ENCODE results near the gene C6orf141.

C6orf141 gene

DNA sequence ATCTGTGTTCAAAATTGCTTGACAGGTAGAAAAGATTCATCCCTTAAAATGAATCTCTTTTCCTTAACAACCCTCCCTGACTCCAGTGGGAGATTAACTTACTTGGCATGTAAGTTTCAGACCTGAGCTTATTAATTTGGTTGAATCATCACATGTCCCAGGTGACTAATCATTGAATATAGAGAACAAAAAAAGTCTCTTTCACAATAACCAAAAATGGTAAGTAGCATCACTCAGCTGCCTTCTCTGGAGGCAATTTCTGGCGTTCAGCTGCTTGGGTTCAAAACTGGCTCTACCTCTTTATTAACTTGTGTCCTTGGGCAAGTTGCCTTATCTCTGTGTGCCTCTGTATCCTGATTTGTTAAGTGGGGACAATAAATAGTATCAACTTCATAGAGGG, 2.9 kb downstream of the C6orf141 start:
- no peak for TF ChIP-seq ISL1 (CRISPR knock-in tag; IDR thresholded peaks at IDR 0.05)
- no peak for TF ChIP-seq BACH2 (CRISPR knock-in tag; IDR thresholded peaks at IDR 0.05; ENCODE audit: borderline replicate concordance)
- no peak for TF ChIP-seq CREB5 (CRISPR knock-in tag; IDR thresholded peaks at IDR 0.05; ENCODE audit: low read depth)
- TF ChIP-seq ZFP30 (CRISPR knock-in tag; IDR thresholded peaks at IDR 0.05): no peak
- no peak for TF ChIP-seq TCF4 (CRISPR knock-in tag; IDR thresholded peaks at IDR 0.05; ENCODE audit: borderline replicate concordance)
- no peak for TF ChIP-seq CSRNP3 (CRISPR knock-in tag; IDR thresholded peaks at IDR 0.05)
- TF ChIP-seq, protein P1, sequence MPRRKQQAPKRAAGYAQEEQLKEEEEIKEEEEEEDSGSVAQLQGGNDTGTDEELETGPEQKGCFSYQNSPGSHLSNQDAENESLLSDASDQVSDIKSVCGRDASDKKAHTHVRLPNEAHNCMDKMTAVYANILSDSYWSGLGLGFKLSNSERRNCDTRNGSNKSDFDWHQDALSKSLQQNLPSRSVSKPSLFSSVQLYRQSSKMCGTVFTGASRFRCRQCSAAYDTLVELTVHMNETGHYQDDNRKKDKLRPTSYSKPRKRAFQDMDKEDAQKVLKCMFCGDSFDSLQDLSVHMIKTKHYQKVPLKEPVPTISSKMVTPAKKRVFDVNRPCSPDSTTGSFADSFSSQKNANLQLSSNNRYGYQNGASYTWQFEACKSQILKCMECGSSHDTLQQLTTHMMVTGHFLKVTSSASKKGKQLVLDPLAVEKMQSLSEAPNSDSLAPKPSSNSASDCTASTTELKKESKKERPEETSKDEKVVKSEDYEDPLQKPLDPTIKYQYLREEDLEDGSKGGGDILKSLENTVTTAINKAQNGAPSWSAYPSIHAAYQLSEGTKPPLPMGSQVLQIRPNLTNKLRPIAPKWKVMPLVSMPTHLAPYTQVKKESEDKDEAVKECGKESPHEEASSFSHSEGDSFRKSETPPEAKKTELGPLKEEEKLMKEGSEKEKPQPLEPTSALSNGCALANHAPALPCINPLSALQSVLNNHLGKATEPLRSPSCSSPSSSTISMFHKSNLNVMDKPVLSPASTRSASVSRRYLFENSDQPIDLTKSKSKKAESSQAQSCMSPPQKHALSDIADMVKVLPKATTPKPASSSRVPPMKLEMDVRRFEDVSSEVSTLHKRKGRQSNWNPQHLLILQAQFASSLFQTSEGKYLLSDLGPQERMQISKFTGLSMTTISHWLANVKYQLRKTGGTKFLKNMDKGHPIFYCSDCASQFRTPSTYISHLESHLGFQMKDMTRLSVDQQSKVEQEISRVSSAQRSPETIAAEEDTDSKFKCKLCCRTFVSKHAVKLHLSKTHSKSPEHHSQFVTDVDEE (CRISPR knock-in tag; IDR thresholded peaks at IDR 0.05): no peak
- TF ChIP-seq ARNTL (CRISPR knock-in tag; IDR thresholded peaks at IDR 0.05; ENCODE audit: borderline replicate concordance, low read depth): no peak
- TF ChIP-seq PPARA (CRISPR knock-in tag; IDR thresholded peaks at IDR 0.05; ENCODE audit: borderline replicate concordance): no peak
- TF ChIP-seq ESRRG (CRISPR knock-in tag; IDR thresholded peaks at IDR 0.05): no peak
- TF ChIP-seq ZC3H10 (CRISPR knock-in tag; IDR thresholded peaks at IDR 0.05): no peak
- no peak for TF ChIP-seq ZNF70 (CRISPR knock-in tag; IDR thresholded peaks at IDR 0.05)
- no peak for TF ChIP-seq GLIS3 (CRISPR knock-in tag; IDR thresholded peaks at IDR 0.05)
- TF ChIP-seq ZFP3 (CRISPR knock-in tag; IDR thresholded peaks at IDR 0.05): no peak
- no peak for TF ChIP-seq OSR1 (CRISPR knock-in tag; IDR thresholded peaks at IDR 0.05)
- TF ChIP-seq PATZ1 (CRISPR knock-in tag; IDR thresholded peaks at IDR 0.05; ENCODE audit: borderline replicate concordance): no peak
- TF ChIP-seq SNAI2 (CRISPR knock-in tag; IDR thresholded peaks at IDR 0.05): no peak
- no peak for TF ChIP-seq RARB (CRISPR knock-in tag; IDR thresholded peaks at IDR 0.05)
- no peak for TF ChIP-seq ZNF565 (CRISPR knock-in tag; conservative IDR thresholded peaks at IDR 0.05; ENCODE audit: low read depth)
- TF ChIP-seq CSDC2 (CRISPR knock-in tag; IDR thresholded peaks at IDR 0.05): no peak
- ATAC-seq: no peak

GRCh38 chr6:49555951-49556350, 5.5 kb downstream of the C6orf141 start:
- no peak for ATAC-seq
- no peak for TF ChIP-seq TCF4 (CRISPR knock-in tag; IDR thresholded peaks at IDR 0.05; ENCODE audit: borderline replicate concordance)
- no peak for TF ChIP-seq GLIS3 (CRISPR knock-in tag; IDR thresholded peaks at IDR 0.05)
- TF ChIP-seq PPARA (CRISPR knock-in tag; IDR thresholded peaks at IDR 0.05; ENCODE audit: borderline replicate concordance): no peak
- TF ChIP-seq ZC3H10 (CRISPR knock-in tag; IDR thresholded peaks at IDR 0.05): no peak
- no peak for TF ChIP-seq ZNF70 (CRISPR knock-in tag; IDR thresholded peaks at IDR 0.05)
- TF ChIP-seq, protein P1 (CRISPR knock-in tag; IDR thresholded peaks at IDR 0.05): no peak
- no peak for TF ChIP-seq TOX (CRISPR knock-in tag; IDR thresholded peaks at IDR 0.05; ENCODE audit: borderline replicate concordance)
- TF ChIP-seq, protein P2, sequence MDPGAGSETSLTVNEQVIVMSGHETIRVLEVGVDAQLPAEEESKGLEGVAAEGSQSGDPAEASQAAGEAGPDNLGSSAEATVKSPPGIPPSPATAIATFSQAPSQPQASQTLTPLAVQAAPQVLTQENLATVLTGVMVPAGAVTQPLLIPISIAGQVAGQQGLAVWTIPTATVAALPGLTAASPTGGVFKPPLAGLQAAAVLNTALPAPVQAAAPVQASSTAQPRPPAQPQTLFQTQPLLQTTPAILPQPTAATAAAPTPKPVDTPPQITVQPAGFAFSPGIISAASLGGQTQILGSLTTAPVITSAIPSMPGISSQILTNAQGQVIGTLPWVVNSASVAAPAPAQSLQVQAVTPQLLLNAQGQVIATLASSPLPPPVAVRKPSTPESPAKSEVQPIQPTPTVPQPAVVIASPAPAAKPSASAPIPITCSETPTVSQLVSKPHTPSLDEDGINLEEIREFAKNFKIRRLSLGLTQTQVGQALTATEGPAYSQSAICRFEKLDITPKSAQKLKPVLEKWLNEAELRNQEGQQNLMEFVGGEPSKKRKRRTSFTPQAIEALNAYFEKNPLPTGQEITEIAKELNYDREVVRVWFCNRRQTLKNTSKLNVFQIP (CRISPR knock-in tag; IDR thresholded peaks at IDR 0.05; ENCODE audit: borderline replicate concordance, low read depth): no peak
- no peak for TF ChIP-seq ISL1 (CRISPR knock-in tag; IDR thresholded peaks at IDR 0.05)
- TF ChIP-seq CSRNP3 (CRISPR knock-in tag; IDR thresholded peaks at IDR 0.05): no peak
- no peak for TF ChIP-seq SNAI2 (CRISPR knock-in tag; IDR thresholded peaks at IDR 0.05)
- no peak for TF ChIP-seq CSDC2 (CRISPR knock-in tag; IDR thresholded peaks at IDR 0.05)
- TF ChIP-seq ZFP3 (CRISPR knock-in tag; IDR thresholded peaks at IDR 0.05): no peak
- TF ChIP-seq PATZ1 (CRISPR knock-in tag; IDR thresholded peaks at IDR 0.05; ENCODE audit: borderline replicate concordance): no peak
